Right ventricle myocardium superior (tissue), 1 donor: ENCODE measurements around the gene MNT. TPM values are rescaled to one million over a fixed set of nuclear protein-coding genes. Genes with fewer than 3 reads are reported as not detected.
"Not testable (repeated sequence)": the region's sequence is repeated elsewhere in the genome, so short reads cannot be mapped to it uniquely, and the experiment has no call there.

ENCODE experiments used
- ATAC-seq: fragments of 200-7000 bp; cut with Tn5 transposase; one replicate; pipeline ENCODE4 v1.9.1; 2020; ENCODE audit warnings: mild to moderate bottlenecking; ENCODE audit not compliant: poor library complexity
- DNase-seq: peaks from one replicate; pipeline ENCODE4 v3.0.0-alpha.2; 2020
- intact Hi-C: fragments of 100-400 bp; cut with DNase I; formaldehyde crosslinking; loops from one replicate; pipeline ENCODE4 v1.11.2; 2022
- long read RNA-seq: library from polyadenylated mRNA; unstranded; transcript quantifications from one replicate; pipeline ENCODE4 v2.0.0, GENCODE V29; 2021
- total RNA-seq: library from RNA; stranded (reverse); fragmentation: NEBNext Ultra II Directional; extraction: Animal tissue kit (Norgen Biotek cat#: 25700); gene quantifications from one replicate; pipeline ENCODE4 v1.2.1, GENCODE V29; 2021
- donor health status: DM: no; HTN: yes; CAD: no; lungs with severe emphysema.

MNT gene
- 10.1 TPM for total RNA-seq
- long read RNA-seq, partial matches to known transcripts = 0 of 6 reads
- long read RNA-seq, other reads (novel, unspliced or antisense) = 6 of 6 reads

- intact Hi-C loops = no loop called here
- ATAC-seq (peak; percentile 73), DNase-seq (peak; percentile 97)
Measured at GRCh38 chr17:2400877-2401425, at the start of gene MNT. Gene MNT (minus strand): TSS chr17:2401060. CDS start chr17:2400712, 348 bp downstream.

GRCh38 chr17:2450016-2450650, 49.3 kb upstream of the MNT start:
- intact Hi-C loops = no loop called here
- no peak for DNase-seq
- no peak for ATAC-seq

DNA sequence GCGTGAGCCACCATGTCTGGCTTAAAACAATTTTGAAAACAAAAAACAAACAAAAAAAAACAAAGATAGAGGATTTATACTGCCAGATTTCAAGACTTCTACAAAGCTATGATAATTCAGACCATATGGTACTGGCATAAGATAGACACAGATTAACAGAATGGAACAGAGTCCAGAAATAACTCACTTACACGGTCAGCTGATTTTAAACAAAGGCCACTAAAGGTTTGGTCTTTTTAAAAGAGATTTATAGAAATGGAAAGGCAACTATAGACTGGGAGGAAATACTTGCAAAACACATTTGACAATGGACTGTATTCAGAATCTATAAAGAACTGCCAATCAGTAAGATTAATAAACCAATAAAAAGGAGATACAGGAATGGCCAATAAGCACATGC, 48.6 kb upstream of the MNT start:
- intact Hi-C loops = no loop called here
- DNase-seq (no peak), ATAC-seq (no peak)

DNA sequence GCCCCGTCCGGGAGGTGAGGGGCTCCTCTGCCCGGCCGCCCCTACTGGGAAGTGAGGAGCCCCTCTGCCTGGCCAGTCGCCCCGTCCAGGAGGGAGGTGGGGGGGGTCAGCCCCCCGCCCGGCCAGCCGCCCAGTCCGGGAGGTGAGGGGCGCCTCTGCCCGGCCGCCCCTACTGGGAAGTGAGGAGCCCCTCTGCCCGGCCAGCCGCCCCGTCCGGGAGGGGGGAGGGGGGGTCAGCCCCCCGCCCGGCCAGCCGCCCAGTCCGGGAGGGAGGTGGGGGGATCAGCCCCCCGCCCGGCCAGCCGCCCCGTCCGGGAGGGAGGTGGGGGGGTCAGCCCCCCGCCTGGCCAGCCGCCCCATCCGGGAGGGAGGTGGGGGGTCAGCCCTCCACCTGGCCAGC, 46.6 kb upstream of the MNT start:
- DNase-seq, intact Hi-C loops, ATAC-seq: not testable (repeated sequence)

DNA sequence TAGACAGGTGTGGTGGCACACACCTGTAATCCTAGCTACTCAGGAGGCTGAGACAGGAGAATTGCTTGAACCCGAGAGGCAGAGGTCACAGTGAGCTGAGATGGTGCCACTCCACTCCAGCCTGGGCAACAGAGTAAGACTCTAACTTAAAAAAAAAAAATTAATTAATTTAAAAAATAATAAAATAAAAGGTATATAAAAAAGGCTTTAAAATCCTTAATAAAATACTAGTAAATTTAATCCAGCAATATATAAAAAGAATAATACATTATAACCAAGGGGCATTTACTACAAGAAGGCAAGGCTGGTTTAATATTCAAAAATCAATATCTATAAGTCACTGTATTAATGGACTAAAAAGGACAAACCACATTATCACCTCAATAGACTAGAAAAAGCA, 44.8 kb upstream of the MNT start:
- intact Hi-C loops = no loop called here
- ATAC-seq = no peak

GRCh38 chr17:2444382-2444781, 43.5 kb upstream of the MNT start:
- intact Hi-C loops = no loop called here
- ATAC-seq (no peak), DNase-seq (no peak)

More for the DNA sequence above, 44.8 kb upstream of the MNT start:
- no peak for DNase-seq

DNA sequence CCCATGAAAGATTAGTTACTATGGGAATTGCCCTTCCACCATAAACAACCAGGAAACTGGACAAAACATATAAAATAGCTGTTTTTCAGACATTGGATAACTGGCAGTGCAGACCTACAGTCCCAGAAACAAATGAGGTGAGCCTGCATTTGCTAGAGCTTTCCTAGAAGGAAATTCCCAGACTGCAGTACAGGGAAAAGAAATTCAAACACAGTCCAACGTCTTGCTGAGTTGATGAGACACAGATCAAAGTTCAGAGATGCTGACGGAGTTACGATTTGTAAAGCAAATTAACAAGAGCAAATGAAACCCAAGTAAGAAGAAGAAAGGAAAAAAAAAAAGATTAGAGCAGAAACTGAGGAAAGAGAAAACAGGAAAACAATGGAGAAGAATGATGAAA, 41.3 kb upstream of the MNT start:
- ATAC-seq (no peak), DNase-seq (no peak)
- intact Hi-C loops = no loop called here

DNA sequence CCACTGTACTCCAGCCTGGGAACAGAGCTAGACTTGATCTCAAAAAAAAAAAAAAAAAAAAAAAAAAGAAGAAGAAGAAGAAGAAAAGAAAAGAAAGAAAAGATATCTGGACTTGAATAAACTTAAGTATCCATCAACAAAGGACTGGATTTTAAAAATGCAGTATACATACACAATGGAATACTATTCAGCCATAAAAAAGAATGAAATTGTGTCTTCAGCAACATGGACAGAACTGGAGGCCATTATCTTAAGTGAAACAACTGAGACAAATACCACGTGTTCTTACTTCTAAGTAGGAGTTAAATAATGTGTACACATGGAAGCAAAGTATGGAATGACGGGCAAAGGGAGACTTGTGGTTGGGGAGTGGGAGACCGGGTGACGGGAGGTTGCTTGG, 40.1 kb upstream of the MNT start:
- ATAC-seq = no peak
- no peak for DNase-seq
- intact Hi-C loops = no loop called here

DNA sequence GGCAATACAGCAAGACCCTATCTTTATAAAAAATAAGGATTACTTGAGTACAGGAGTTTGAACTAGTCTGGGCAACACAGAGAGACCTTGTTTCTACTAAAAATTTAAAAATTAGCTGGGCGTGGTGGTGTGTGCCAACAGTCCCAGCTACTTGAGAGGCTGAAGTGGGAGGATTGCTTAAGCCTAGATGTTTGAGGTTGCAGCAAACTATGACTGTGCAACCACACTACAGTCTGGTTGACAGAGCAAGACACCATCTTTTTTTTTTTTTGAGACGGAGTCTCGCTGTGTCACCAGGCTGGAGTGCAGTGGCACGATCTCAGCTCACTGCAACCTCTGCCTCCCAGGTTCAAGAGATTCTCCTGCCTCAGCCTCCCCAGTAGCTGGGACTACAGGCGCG, 39.1 kb upstream of the MNT start:
- intact Hi-C loops, DNase-seq, ATAC-seq: not testable (repeated sequence)

GRCh38 chr17:2438823-2439222, 38.0 kb upstream of the MNT start:
- ATAC-seq (no peak), DNase-seq (no peak)
- intact Hi-C loops = no loop called here

DNA sequence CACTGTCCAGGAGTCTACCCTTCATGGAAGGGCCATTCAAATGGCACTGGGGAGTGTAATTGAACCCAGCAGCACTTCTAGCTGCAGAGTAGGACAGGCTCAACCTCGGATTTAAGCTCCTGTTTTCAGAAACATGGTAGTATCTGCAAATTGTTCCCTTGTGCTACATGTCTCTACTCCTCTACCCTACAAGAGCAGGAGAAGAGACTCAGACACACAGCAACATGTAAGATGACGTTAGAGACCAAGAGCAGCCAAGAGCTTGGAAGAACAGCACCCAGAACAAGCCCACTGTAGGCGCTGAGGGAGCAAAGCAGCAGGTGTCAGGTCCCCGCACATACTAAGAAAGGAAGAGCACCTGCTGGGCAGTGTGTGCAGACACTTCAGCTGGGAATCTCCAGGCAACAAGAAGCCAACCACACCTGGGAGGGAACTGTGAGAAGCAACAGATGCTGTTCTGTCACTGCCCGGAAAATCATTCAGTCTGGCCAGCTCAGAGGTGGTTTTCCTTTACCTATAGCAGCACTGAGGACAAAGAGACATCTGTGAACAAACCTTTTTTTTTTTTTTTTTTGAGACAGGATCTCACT, 35.6 kb upstream of the MNT start:
- intact Hi-C loops = no loop called here
- DNase-seq = no peak
- no peak for ATAC-seq

- intact Hi-C loops = no loop called here
- ATAC-seq (no peak), DNase-seq (no peak)
Measured at GRCh38 chr17:2435862-2436261, 35.0 kb upstream of the MNT start.

DNA sequence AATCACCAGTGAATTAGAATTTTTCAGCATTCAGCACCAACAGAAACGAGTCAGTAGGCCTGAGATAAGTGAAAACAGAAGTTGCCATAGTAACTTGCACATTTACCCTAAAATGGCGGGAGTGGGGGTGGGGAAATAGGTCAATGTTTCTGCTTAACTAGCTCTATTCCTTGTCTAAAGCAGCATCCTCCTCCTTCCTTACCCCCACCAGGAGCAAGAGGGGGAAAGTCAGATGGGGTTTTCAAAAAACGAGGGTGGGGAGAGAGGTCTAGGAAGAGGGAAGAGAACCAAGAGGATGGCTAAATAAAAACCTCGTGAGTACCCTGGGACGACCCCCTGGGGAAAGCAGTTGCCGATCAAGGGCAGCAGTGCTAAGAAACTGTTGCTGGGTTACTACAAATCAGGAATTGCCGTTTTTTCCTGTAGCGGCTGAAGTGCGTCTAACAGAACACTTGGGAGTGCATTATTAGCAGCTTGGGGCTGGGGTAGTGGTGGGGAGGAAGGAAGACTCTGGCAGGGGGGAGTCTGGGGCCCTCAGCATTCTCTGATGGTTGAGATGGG, 34.4 kb upstream of the MNT start:
- no peak for DNase-seq
- intact Hi-C loops = no loop called here
- ATAC-seq = no peak

- intact Hi-C loops = no loop called here
- no peak for ATAC-seq
- DNase-seq = no peak
Measured at GRCh38 chr17:2433696-2434095, 32.8 kb upstream of the MNT start.

- ATAC-seq (no peak), DNase-seq (no peak)
- intact Hi-C loops = no loop called here
Measured at GRCh38 chr17:2427910-2428309, 27.1 kb upstream of the MNT start.

- ATAC-seq = no peak
- DNase-seq = no peak
- intact Hi-C loops = no loop called here
Measured at GRCh38 chr17:2427215-2427614, 26.4 kb upstream of the MNT start.

DNA sequence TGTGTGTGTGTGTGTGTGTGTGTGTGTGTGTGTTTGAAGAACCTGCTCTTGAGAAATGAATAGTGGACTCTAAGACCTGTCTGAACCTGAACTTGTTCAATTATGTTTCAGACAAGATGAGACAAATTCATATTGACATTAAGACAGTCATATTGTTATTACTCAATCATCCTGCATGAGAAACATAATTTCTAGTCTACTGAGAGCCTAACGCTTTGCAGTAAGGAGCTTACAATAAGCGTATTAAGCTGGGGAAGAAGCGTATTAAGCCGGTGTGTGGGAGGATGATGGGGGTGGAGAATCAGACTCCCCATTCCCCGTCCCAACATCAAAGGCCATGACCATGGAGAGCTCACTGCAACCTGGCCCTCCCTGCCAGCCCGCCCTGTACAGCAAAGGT, 22.4 kb upstream of the MNT start:
- ATAC-seq = no peak
- DNase-seq = no peak
- intact Hi-C loops = no loop called here

- intact Hi-C loops = no loop called here
- no peak for ATAC-seq
- DNase-seq = no peak
Measured at GRCh38 chr17:2421315-2422147, 20.7 kb upstream of the MNT start.

DNA sequence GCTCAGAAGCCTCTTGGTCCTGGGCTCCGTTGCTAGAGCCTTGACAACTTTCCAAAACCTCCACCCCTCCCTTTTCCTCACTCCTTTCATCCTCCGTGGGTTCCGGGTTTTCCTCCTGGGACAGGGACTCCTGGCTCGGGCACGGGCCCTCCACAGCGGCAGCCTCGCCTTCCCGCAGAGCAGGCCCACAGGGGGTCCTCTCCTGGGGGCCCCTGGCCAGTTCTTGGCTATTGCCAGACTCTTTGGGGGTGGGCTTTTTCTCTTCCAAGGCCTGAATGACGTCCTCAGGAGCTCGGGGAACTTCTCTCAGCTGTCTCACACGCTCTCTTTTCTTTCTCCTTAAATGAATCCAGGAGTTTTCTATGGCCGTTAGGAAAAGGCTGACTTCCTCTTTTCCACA, 19.3 kb upstream of the MNT start:
- intact Hi-C loops = no loop called here
- no peak for DNase-seq
- no peak for ATAC-seq
